HG02973 (cell line): ENCODE measurements around the gene SESN1.

Experiments
- ATAC-seq: cut with Tn5 transposase; IDR thresholded peaks from one replicate; pipeline ENCODE4 v1.9.1; 2021; ENCODE audit warnings: moderate library complexity; ENCODE audit not compliant: unreplicated experiment

SESN1 gene

DNA sequence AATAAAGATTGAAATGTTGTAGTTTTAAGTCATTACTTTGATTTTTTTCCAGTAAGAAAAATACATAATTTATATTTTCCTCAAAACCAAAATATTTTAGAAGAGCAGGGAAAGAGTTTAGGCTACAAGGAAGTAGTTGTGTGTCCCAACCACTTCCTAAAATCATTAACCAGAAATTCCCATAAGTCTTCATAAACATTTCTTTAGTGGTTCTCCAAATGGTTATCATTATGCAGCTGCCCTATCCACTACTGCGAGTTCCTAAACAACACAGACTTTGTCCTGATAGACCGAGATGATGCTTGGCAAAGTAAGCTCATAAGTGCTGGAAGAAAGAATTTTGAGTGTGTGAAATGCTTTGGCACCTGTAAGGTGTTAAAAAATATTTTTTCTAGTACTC lies 152.8 kb downstream of the SESN1 start:
- ATAC-seq, result no peak

DNA sequence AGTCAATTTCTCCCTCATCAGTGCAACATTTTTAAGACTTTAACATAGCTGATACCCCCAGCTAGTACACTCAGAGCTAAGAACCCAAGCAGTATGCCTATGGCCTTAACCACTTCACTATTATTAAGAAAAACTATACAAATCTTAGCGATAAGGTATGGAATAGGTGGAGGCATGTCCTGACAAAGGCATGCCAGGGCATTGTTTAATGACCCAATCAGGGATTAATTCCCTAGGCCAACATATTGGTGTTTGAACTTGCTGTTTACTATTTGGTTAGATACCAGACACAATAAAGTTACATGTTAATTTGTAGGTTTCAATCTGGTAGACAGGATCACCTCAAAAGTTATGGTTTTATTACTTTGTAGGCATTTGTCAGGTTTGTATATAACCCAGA lies 153.4 kb downstream of the SESN1 start:
- no peak for ATAC-seq

DNA sequence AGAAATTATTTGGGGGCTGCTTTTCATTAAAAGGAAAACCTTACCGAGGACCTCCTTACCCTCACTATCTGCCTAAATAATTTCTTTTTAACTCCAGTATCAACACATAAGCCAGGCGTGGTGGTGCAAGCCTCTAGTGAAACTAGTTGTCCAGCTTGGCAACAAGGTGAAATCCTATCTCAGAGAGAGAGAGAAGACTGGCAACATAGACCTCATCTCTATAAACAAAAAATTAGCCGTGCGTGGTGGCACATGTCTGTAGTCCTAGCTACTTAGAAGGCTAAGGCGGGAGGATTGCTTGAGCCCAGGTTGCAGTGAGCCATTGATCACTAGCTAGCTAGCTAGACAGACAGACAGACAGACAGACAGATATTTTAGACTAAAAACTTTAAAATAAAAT lies 153.9 kb downstream of the SESN1 start:
- no peak for ATAC-seq

DNA sequence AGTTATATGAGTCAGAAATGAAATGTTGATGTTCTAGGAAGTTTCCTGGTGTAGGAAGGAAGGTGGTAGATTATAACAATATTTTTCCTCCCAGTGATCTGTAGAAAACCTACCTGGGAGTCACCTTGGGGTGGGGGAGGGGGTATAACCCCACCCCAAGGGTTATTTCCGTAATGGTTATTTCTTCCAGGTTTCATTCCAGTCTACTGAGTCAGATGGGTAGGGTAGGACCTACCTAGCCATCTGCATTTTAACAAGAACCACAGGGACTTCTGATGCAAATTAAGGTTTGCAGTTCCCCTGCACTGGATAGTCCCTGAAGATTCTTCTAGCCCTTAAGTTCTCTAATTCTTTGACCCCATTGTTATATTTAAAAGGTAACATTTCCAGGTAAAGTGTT lies 157.5 kb downstream of the SESN1 start:
- ATAC-seq, result no peak
